ENCODE results near the gene SLC16A10.

- TF ChIP-seq EP300 (IDR thresholded peaks at IDR 0.05; ENCODE audit: borderline replicate concordance in 1 of 2, low read depth in 2 of 2, low read length in 2 of 2) (no peak), POLR2A (IDR thresholded peaks at IDR 0.05; ENCODE audit: control extremely low read depth in 1 of 2, low read depth in 2 of 2, low read length in 2 of 2) (no peak), TEAD4 (IDR thresholded peaks at IDR 0.05; ENCODE audit: low read depth, low read length) (no peak), CTCF (IDR thresholded peaks at IDR 0.05; ENCODE audit: control extremely low read depth in 1 of 3, insufficient read depth in 1 of 3, low read depth in 1 of 3, low read length in 3 of 3) (no peak), CREB1 (IDR thresholded peaks at IDR 0.05) (no peak), CBX8 (IDR thresholded peaks at IDR 0.05; ENCODE audit: borderline replicate concordance, low read depth, low read length) (no peak), RFX5 (IDR thresholded peaks at IDR 0.05; ENCODE audit: borderline replicate concordance, low read depth, low read length) (no peak), EZH2 (IDR thresholded peaks at IDR 0.05; ENCODE audit: low read depth, low read length, severe bottlenecking) (no peak)
Measured at GRCh38 chr6:111070105-111071005, 16.9 kb upstream of the SLC16A10 start.
